IMR-90 (cell line): ENCODE data around the gene MAP7. TPM values are rescaled to one million over a fixed set of nuclear protein-coding genes. Genes with fewer than 3 reads are reported as not detected.

Experiments
- ATAC-seq: fragments of 200-7000 bp; cut with Tn5 transposase; 2 replicates; pipeline ENCODE4 v1.9.1; 2020; ENCODE audit warnings: low read depth, mild to moderate bottlenecking, moderate library complexity
- BruUV-seq: library from RNA; stranded (reverse); fragments of 400-500 nt; replicated peaks from 2 replicates; lab custom pipeline; 2021; lab: Mats Ljungman, UMichigan
- CTCF ChIA-PET: fragments of 300-600 bp; formaldehyde crosslinking; extraction: SDS; loops from one replicate; lab custom pipeline; 2021; ENCODE audit warnings: antibody characterized with exemption; lab: Yijun Ruan, JAX
- POLR2A ChIA-PET: fragments of 300-600 bp; sonication (Branson Sonifier 250); formaldehyde crosslinking; loops from one replicate; lab custom pipeline; 2022; ENCODE audit warnings: antibody characterized with exemption; ENCODE audit not compliant: unreplicated experiment; lab: Charles Lee
- DNase-seq: peaks from one replicate; pipeline ENCODE4 v3.0.0; 2013
- H2AFZ ChIP-seq: replicated peaks from 2 replicates; pipeline ENCODE3; 2013; ENCODE audit warnings: low read length, mild to moderate bottlenecking; ENCODE audit not compliant: poor library complexity
- H2AK5ac ChIP-seq: 2 replicates; pipeline ENCODE4 v1.6.1; 2013; ENCODE audit warnings: low read depth, low read length, inconsistent platforms
- H2AK9ac ChIP-seq: replicated peaks from 2 replicates; pipeline ENCODE3; 2013; ENCODE audit warnings: mild to moderate bottlenecking, low read depth, low read length, moderate library complexity; ENCODE audit not compliant: poor library complexity
- H2BK120ac ChIP-seq: 2 replicates; pipeline ENCODE4 v1.6.1; 2013; ENCODE audit warnings: low read depth, low read length, inconsistent platforms
- H2BK15ac ChIP-seq: 3 replicates; pipeline ENCODE4 v1.6.1; 2013; ENCODE audit warnings: low read depth, low read length, inconsistent platforms
- H2BK20ac ChIP-seq: 2 replicates; pipeline ENCODE4 v1.6.1; 2013; ENCODE audit warnings: low read depth, mild to moderate bottlenecking, inconsistent platforms, low read length, moderate library complexity
- H2BK5ac ChIP-seq: 2 replicates; pipeline ENCODE4 v1.6.1; 2013; ENCODE audit warnings: mild to moderate bottlenecking, low read depth, low read length, inconsistent platforms; ENCODE audit not compliant: poor library complexity, severe bottlenecking
- H3K14ac ChIP-seq: replicated peaks from 2 replicates; pipeline ENCODE4 v1.6.1; 2013; ENCODE audit warnings: low read depth, low read length, inconsistent platforms
- H3K18ac ChIP-seq: 2 replicates; pipeline ENCODE4 v1.6.1; 2013; ENCODE audit warnings: low read depth, low read length, control low read depth
- H3K23ac ChIP-seq: 2 replicates; pipeline ENCODE4 v1.6.1; 2013; ENCODE audit warnings: low read depth, low read length, inconsistent platforms
- H3K27ac ChIP-seq: 2 replicates; pipeline ENCODE4 v1.5.1; 2013; ENCODE audit warnings: mild to moderate bottlenecking, control low read depth, low read length; ENCODE audit not compliant: insufficient read depth
- H3K27me3 ChIP-seq: 2 replicates; pipeline ENCODE4 v1.6.1; 2013; ENCODE audit warnings: low read length; ENCODE audit not compliant: control insufficient read depth, insufficient read depth
- H3K36me3 ChIP-seq: 2 replicates; pipeline ENCODE4 v1.6.1; 2013; ENCODE audit warnings: low read length, mixed read lengths; ENCODE audit not compliant: control insufficient read depth, insufficient read depth
- H3K4ac ChIP-seq: 2 replicates; pipeline ENCODE4 v1.6.1; 2013; ENCODE audit warnings: low read depth, low read length, inconsistent platforms
- H3K4me1 ChIP-seq: 2 replicates; pipeline ENCODE4 v1.6.1; 2013; ENCODE audit warnings: low read length, mixed read lengths; ENCODE audit not compliant: control insufficient read depth, insufficient read depth
- H3K4me2 ChIP-seq: 2 replicates; pipeline ENCODE4 v1.6.1; 2013; ENCODE audit warnings: low read depth, mild to moderate bottlenecking, control low read depth, low read length, moderate library complexity
- H3K4me3 ChIP-seq: 2 replicates; pipeline ENCODE4 v1.5.1; 2013; ENCODE audit warnings: low read depth, mild to moderate bottlenecking, control low read depth, low read length, moderate library complexity; ENCODE audit not compliant: insufficient read depth
- H3K56ac ChIP-seq: 2 replicates; pipeline ENCODE4 v1.6.1; 2013; ENCODE audit warnings: low read length, inconsistent platforms; ENCODE audit not compliant: insufficient read depth; ENCODE audit errors: extremely low read depth
- H3K79me1 ChIP-seq, 2 experiments: 2 replicates each; pipeline ENCODE4 v1.6.1; 2013; ENCODE audit warnings: low read length in 2 of 2, inconsistent platforms in 1 of 2, low read depth in 1 of 2
- H3K9ac ChIP-seq: 2 replicates; pipeline ENCODE4 v1.6.1; 2013; ENCODE audit warnings: low read depth, low read length, control low read depth
- H3K9me1 ChIP-seq: 2 replicates; pipeline ENCODE4 v1.6.1; 2013; ENCODE audit warnings: low read length, inconsistent platforms; ENCODE audit not compliant: insufficient read depth
- H3K9me3 ChIP-seq: 2 replicates; pipeline ENCODE4 v1.6.1; 2013; ENCODE audit warnings: low read length; ENCODE audit not compliant: control insufficient read depth, insufficient read depth
- H4K20me1 ChIP-seq: 2 replicates; pipeline ENCODE4 v1.6.1; 2013; ENCODE audit warnings: low read length, inconsistent platforms; ENCODE audit not compliant: insufficient read depth
- H4K5ac ChIP-seq: 2 replicates; pipeline ENCODE4 v1.6.1; 2013; ENCODE audit warnings: mild to moderate bottlenecking, low read depth, low read length, control low read depth
- H4K8ac ChIP-seq, 2 experiments: 2 replicates each; pipeline ENCODE4 v1.6.1; 2013; ENCODE audit warnings: low read depth in 2 of 2, low read length in 2 of 2, control low read depth in 1 of 2, inconsistent platforms in 1 of 2
- H4K91ac ChIP-seq: 2 replicates; pipeline ENCODE4 v1.6.1; 2013; ENCODE audit warnings: low read depth, low read length, inconsistent platforms; ENCODE audit not compliant: insufficient read depth
- BHLHE40 ChIP-seq: fragments of 150-350 bp; IDR thresholded peaks from 2 replicates; pipeline ENCODE4 v1.6.1; 2016; ENCODE audit warnings: mild to moderate bottlenecking, low read depth, low read length
- CEBPB ChIP-seq: IDR thresholded peaks from 2 replicates; pipeline ENCODE4 v1.6.1; 2012; ENCODE audit warnings: low read depth, low read length, improper control_type of control experiment
- CHD1 ChIP-seq: IDR thresholded peaks from 2 replicates; pipeline ENCODE4 v1.6.1; 2012; ENCODE audit warnings: low read depth, low read length, improper control_type of control experiment
- CTCF ChIP-seq: conservative IDR thresholded peaks from 2 replicates; pipeline ENCODE4 v1.5.1; 2012; ENCODE audit warnings: mild to moderate bottlenecking, low read depth, low read length, improper control_type of control experiment
- ELK1 ChIP-seq: fragments of 150-350 bp; IDR thresholded peaks from 2 replicates; pipeline ENCODE4 v1.6.1; 2016; ENCODE audit warnings: low read depth, mild to moderate bottlenecking, low read length, moderate library complexity, borderline replicate concordance
- FOS ChIP-seq: fragments of 150-350 bp; IDR thresholded peaks from 2 replicates; pipeline ENCODE4 v1.6.1; 2016; ENCODE audit warnings: low read depth, low read length
- MAFK ChIP-seq: IDR thresholded peaks from 2 replicates; pipeline ENCODE4 v1.6.1; 2012; ENCODE audit warnings: low read depth, low read length, improper control_type of control experiment
- MAZ ChIP-seq: IDR thresholded peaks from 2 replicates; pipeline ENCODE4 v1.6.1; 2012; ENCODE audit warnings: low read depth, mild to moderate bottlenecking, low read length, improper control_type of control experiment, moderate library complexity, borderline replicate concordance
- NFE2L2 ChIP-seq: fragments of 150-350 bp; IDR thresholded peaks from 2 replicates; pipeline ENCODE4 v1.6.1; 2016; ENCODE audit warnings: low read depth, mild to moderate bottlenecking, low read length
- RAD21 ChIP-seq: IDR thresholded peaks from 2 replicates; pipeline ENCODE4 v1.6.1; 2012; ENCODE audit warnings: low read length, improper control_type of control experiment
- RCOR1 ChIP-seq: IDR thresholded peaks from 2 replicates; pipeline ENCODE4 v1.6.1; 2012; ENCODE audit warnings: mild to moderate bottlenecking, low read length, improper control_type of control experiment; ENCODE audit not compliant: insufficient replicate concordance
- RFX5 ChIP-seq: IDR thresholded peaks from 2 replicates; pipeline ENCODE4 v1.8.0; 2012; ENCODE audit warnings: low read depth, mild to moderate bottlenecking, low read length, moderate library complexity
- SMC3 ChIP-seq: fragments of 150-350 bp; IDR thresholded peaks from 2 replicates; pipeline ENCODE4 v1.6.1; 2016; ENCODE audit warnings: low read depth, mild to moderate bottlenecking, antibody characterized with exemption, low read length, moderate library complexity
- WGBS, 2 experiments: methylation state at CpG; one replicate each; pipeline versions ENCODE4 v1.1.5 to v1.1.7; 2013; ENCODE audit warnings: missing lambda C conversion rate in 2 of 2; ENCODE audit not compliant: insufficient read length in 1 of 2; ENCODE audit errors: extremely low coverage in 2 of 2; 5-methylcytosine and 5-hydroxymethylcytosine counted together
- dilution Hi-C: fragments of 300-500 bp; cut with HindIII; formaldehyde crosslinking; loops from one replicate; pipeline ENCODE4 v1.14.3; 2018; ENCODE audit warnings: low sequenced_read_pairs; ENCODE audit not compliant: unreplicated experiment
- in situ Hi-C: fragments of 300-500 bp; cut with MboI; formaldehyde crosslinking; loops from 3 replicates; pipeline ENCODE4 v1.14.3; 2019; ENCODE audit warnings: low sequenced_read_pairs, inconsistent platforms, mixed read lengths
- intact Hi-C: fragments of 100-400 bp; cut with micrococcal nuclease; formaldehyde crosslinking; loops from 2 replicates; pipeline ENCODE4 v1.10.0; 2022
- polyA plus RNA-seq, 3 experiments: library from polyadenylated mRNA; depleted of rRNA; stranded (reverse); fragments of >200 nt; gene quantifications; 2 replicates each; pipeline ENCODE4 v1.2.3, GENCODE V29; 2012; ENCODE audit warnings: low replicate concordance in 1 of 3
- total RNA-seq: library from RNA; depleted of rRNA; stranded (reverse); fragments of >200 nt; gene quantifications from 2 replicates; pipeline ENCODE4 v1.2.3, GENCODE V29; 2012

The MAP7 gene
- total and polyA plus RNA-seq, 2 of the 4 experiments (the other 2 are of a cell fraction) = 0.19 to 0.36 TPM

GRCh38 chr6:136582711-136583471 is 32.7 kb upstream of the MAP7 start:
- Histone ChIP-seq H2AFZ (no peak overlapping the region), H3K9ac (no peak overlapping the region; the same call in 1 of the 2 replicates), H2BK120ac (peak overlapping the region; percentile 53), H3K4me1 (peaks cover 11% of the 10 kb centered on the region), H3K27me3 (no peaks in the 10 kb centered on the region), H3K9me3 (no peaks in the 10 kb centered on the region), H4K91ac (peak overlapping the region; percentile 53; the same call in 1 of the 2 replicates), H2BK15ac (no peak overlapping the region), H3K79me1 (peaks cover 4 to 30% of the 10 kb centered on the region in 2 experiments; a peak in 3 of 4 replicates), H4K20me1 (no peaks in the 10 kb centered on the region), H3K14ac (no peak overlapping the region), H2AK5ac (peak overlapping the region; percentile 44; the same call in 1 of the 2 replicates), H2BK20ac (peak overlapping the region; percentile 45; the same call in 1 of the 2 replicates), H3K4ac (no peak overlapping the region), H3K4me2 (no peak overlapping the region), H3K18ac (no peak overlapping the region), H4K8ac (0 out of 4 replicates have a peak overlapping the region, but pooled peaks of 1 of the 2 experiments have one; percentile 33), H3K36me3 (peaks cover 11% of the 10 kb centered on the region), H2BK5ac (no peak overlapping the region), H2AK9ac (no peak overlapping the region), H3K27ac (0 out of 2 replicates have a peak overlapping the region, but pooled peaks have one; percentile 29), H3K4me3 (no peak overlapping the region), H3K9me1 (peaks cover 5% of the 10 kb centered on the region; the same call in 1 of the 2 replicates), H3K56ac (no peak overlapping the region), H3K23ac (no peak overlapping the region), H4K5ac (no peak overlapping the region)
- intact Hi-C loops (loop anchor here (1.0 kb wide), 1 partner anchor 209 kb away; the partner anchor contains the start of gene MAP3K5), in situ Hi-C loops (no loop called here), dilution Hi-C loops (no loop called here)
- ChIA-PET CTCF (interaction anchor here (0.9 kb wide), 1 partner anchor 212 kb away, joined by 5 read pairs; no protein-coding TSS in a partner anchor), POLR2A (no interaction called here)
- peak; percentile 94 for DNase-seq
- TF ChIP-seq RCOR1 (no peak), MAZ (no peak), NFE2L2 (peak; percentile 72), MAFK (0 out of 2 replicates have a peak, but pooled peaks have one; percentile 9), RAD21 (peak; percentile 72), CHD1 (no peak), SMC3 (peak; percentile 82), CTCF (peak; percentile 73), BHLHE40 (no peak), RFX5 (no peak), ELK1 (no peak), FOS (peak; percentile 64), CEBPB (peak; percentile 87)
- no CpG with 5 or more reads among the region's 3 CpGs for WGBS, 2 experiments
- no TSS peak for BruUV-seq
- ATAC-seq = peak; percentile 47
